Right lobe of liver (tissue), 6 donors: ENCODE data around the gene DOCK1. TPM values are rescaled to one million over a fixed set of nuclear protein-coding genes. Genes with fewer than 3 reads are reported as not detected.

Experiments
- ATAC-seq, 4 donors: fragments of 200-7000 bp; cut with Tn5 transposase; one replicate each; pipeline ENCODE4 v1.9.1; 2020; ENCODE audit warnings: mild to moderate bottlenecking in 4 of 4, moderate library complexity in 4 of 4
- DNase-seq, 3 donors: peaks; one replicate each; pipeline ENCODE4 v3.0.0-alpha.2; 2020
- H3K27ac ChIP-seq, 3 donors: fragments of 200-600 bp; one replicate each; pipeline ENCODE4 v1.8.0; 2022
- H3K27me3 ChIP-seq, 2 donors: fragments of 200-600 bp; one replicate each; pipeline ENCODE4 v1.8.0; 2022
- H3K36me3 ChIP-seq, 4 donors: fragments of 200-600 bp; sonication (generic) in 1 of 4; one replicate each; pipeline versions ENCODE4 v1.5.1 to v1.8.0; 2017 to 2022; ENCODE audit warnings: control low read depth in 1 of 4
- H3K4me1 ChIP-seq, 4 donors: fragments of 200-600 bp; sonication (generic) in 1 of 4; one replicate each; pipeline versions ENCODE4 v1.5.1 to v1.8.0; 2017 to 2022; ENCODE audit warnings: control low read depth in 1 of 4
- H3K4me3 ChIP-seq, 3 donors: fragments of 200-600 bp; one replicate each; pipeline ENCODE4 v1.8.0; 2022
- H3K9me3 ChIP-seq, 4 donors: fragments of 200-600 bp; sonication (generic) in 1 of 4; one replicate each; pipeline versions ENCODE4 v1.5.1 to v1.8.0; 2017 to 2022; ENCODE audit warnings: control low read depth in 1 of 4
- POLR2A ChIP-seq: fragments of 450-650 bp; IDR thresholded peaks from one replicate; pipeline ENCODE4 v1.6.1; 2017; ENCODE audit warnings: antibody characterized with exemption, mild to moderate bottlenecking
- WGBS: methylation state at CpG from one replicate; pipeline ENCODE4 v1.1.6; 2018; ENCODE audit warnings: low coverage, low lambda C conversion rate; ENCODE audit not compliant: insufficient coverage; ENCODE audit errors: missing lambda C conversion rate; 5-methylcytosine and 5-hydroxymethylcytosine counted together
- intact Hi-C, 2 donors: fragments of 100-400 bp; cut with DNase I; formaldehyde crosslinking; loops; one replicate each; pipeline versions ENCODE4 v1.11.2 to v1.14.1; 2022
- total RNA-seq, 6 experiments: library from RNA; depleted of rRNA in 2 of 6; stranded (reverse); fragments of >200 nt in 2 of 6; fragmentation: NEBNext Ultra II Directional in 3 of 6; extraction: Animal tissue kit (Norgen Biotek cat#: 25700) in 3 of 6; gene quantifications; one replicate each; pipeline versions ENCODE4 v1.1.0 to v1.2.4, GENCODE V29; 2016 to 2023
- TF ChIP-seq, protein P1 (sequence below), 4 donors: fragments of 200-600 bp in 3 of 4; fragments of 450-650 bp in 1 of 4; IDR thresholded peaks; one replicate each; pipeline versions ENCODE4 v1.5.1 to v1.8.0; 2016 to 2022; ENCODE audit warnings: antibody characterized with exemption in 4 of 4, mild to moderate bottlenecking in 2 of 4
- donor health status: DM: no; HTN: yes; CAD: no.
- donor health status: DM: no; HTN: no; CAD: no.
- donor health status: DM: no; HTN: no; CAD: no.
- donor health status: DM: no; HTN: yes; CAD: no.
- donor health status: DM: no; HTN: yes; CAD: no.

Gene DOCK1
- total RNA-seq, 6 experiments from 2014 or later: 13.8 to 17.8 (median 14.6) TPM

- no peaks in the 10 kb centered on the region for H3K4me1 ChIP-seq
- ATAC-seq (no peak), DNase-seq (no peak)
- H3K4me3 ChIP-seq: no peak overlapping the region
- H3K27me3 ChIP-seq: no peaks in the 10 kb centered on the region
- 70% methylated on average over 2 of the region's 5 CpGs for WGBS
- no peak overlapping the region for H3K27ac ChIP-seq
- intact Hi-C loops: no loop called here
- TF ChIP-seq POLR2A: no peak
- TF ChIP-seq, protein P1, sequence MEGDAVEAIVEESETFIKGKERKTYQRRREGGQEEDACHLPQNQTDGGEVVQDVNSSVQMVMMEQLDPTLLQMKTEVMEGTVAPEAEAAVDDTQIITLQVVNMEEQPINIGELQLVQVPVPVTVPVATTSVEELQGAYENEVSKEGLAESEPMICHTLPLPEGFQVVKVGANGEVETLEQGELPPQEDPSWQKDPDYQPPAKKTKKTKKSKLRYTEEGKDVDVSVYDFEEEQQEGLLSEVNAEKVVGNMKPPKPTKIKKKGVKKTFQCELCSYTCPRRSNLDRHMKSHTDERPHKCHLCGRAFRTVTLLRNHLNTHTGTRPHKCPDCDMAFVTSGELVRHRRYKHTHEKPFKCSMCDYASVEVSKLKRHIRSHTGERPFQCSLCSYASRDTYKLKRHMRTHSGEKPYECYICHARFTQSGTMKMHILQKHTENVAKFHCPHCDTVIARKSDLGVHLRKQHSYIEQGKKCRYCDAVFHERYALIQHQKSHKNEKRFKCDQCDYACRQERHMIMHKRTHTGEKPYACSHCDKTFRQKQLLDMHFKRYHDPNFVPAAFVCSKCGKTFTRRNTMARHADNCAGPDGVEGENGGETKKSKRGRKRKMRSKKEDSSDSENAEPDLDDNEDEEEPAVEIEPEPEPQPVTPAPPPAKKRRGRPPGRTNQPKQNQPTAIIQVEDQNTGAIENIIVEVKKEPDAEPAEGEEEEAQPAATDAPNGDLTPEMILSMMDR (IDR thresholded peaks at IDR 0.05): no peak
- peaks cover 0 to 6% (median 0%) of the 10 kb centered on the region in 4 donors for H3K36me3 ChIP-seq
- H3K9me3 ChIP-seq: no peaks in the 10 kb centered on the region
These were observed 469.7 kb downstream of the DOCK1 start for GRCh38 chr10:127374901-127375300.

GRCh38 chr10:127375461-127375860, 470.2 kb downstream of the DOCK1 start:
- WGBS: 75% methylated on average over 3 of the region's 3 CpGs
- Histone ChIP-seq H3K4me1 (no peaks in the 10 kb centered on the region), H3K27ac (no peak overlapping the region), H3K4me3 (no peak overlapping the region), H3K36me3 (peaks cover 0 to 6% (median 0%) of the 10 kb centered on the region in 4 donors), H3K27me3 (no peaks in the 10 kb centered on the region), H3K9me3 (no peaks in the 10 kb centered on the region)
- TF ChIP-seq POLR2A: no peak
- TF ChIP-seq, protein P1 (IDR thresholded peaks at IDR 0.05): no peak
- intact Hi-C loops: no loop called here
- no peak for DNase-seq
- ATAC-seq: no peak

GRCh38 chr10:127376071-127376470, 470.8 kb downstream of the DOCK1 start:
- 84% methylated on average over 2 of the region's 2 CpGs for WGBS
- peaks cover 0 to 8% (median 0%) of the 10 kb centered on the region in 4 donors for H3K36me3 ChIP-seq
- H3K4me1 ChIP-seq: no peaks in the 10 kb centered on the region
- TF ChIP-seq POLR2A: no peak
- no peak for DNase-seq
- H3K27ac ChIP-seq: no peak overlapping the region
- no peak for ATAC-seq
- no peaks in the 10 kb centered on the region for H3K9me3 ChIP-seq
- no peaks in the 10 kb centered on the region for H3K27me3 ChIP-seq
- no peak overlapping the region for H3K4me3 ChIP-seq
- intact Hi-C loops: no loop called here

- intact Hi-C loops: no loop called here
- 96% methylated on average over 5 of the region's 5 CpGs for WGBS
- H3K4me3 ChIP-seq: no peak overlapping the region
- no peak for ATAC-seq
- TF ChIP-seq, protein P1 (IDR thresholded peaks at IDR 0.05): no peak
- no peak for TF ChIP-seq POLR2A
- H3K36me3 ChIP-seq: peaks cover 0 to 13% (median 0%) of the 10 kb centered on the region in 4 donors
- no peaks in the 10 kb centered on the region for H3K4me1 ChIP-seq
- H3K9me3 ChIP-seq: no peaks in the 10 kb centered on the region
- no peaks in the 10 kb centered on the region for H3K27me3 ChIP-seq
- H3K27ac ChIP-seq: no peak overlapping the region
- no peak for DNase-seq
These were observed 473.4 kb downstream of the DOCK1 start for GRCh38 chr10:127378628-127379027.

DNA sequence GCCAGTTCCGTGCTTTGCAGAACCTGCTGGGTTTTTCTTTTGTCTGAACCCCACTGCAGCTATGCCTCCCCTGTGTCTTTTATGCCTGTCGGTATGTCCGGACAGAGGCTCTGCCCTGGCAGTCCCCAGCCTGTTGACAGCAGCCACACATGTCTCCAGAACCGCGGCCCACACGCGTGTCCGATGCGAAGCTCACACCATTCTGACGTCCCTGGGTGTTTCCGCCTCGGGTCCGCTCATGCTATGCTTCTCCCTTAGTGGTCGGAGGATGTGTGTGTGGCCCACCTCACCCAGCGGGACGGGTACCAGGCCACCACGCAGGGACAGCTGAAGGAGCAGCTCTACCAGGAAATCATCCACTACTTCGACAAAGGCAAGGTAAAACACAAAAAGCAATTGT, 479.3 kb downstream of the DOCK1 start:
- intact Hi-C loops: no loop called here
- ATAC-seq (no peak), DNase-seq (no peak)
- Histone ChIP-seq H3K27me3 (no peaks in the 10 kb centered on the region), H3K27ac (no peak overlapping the region), H3K9me3 (no peaks in the 10 kb centered on the region), H3K4me1 (no peaks in the 10 kb centered on the region), H3K36me3 (peaks cover 0 to 7% (median 0%) of the 10 kb centered on the region in 4 donors), H3K4me3 (no peak overlapping the region)
- WGBS: 90% methylated on average over 4 of the region's 18 CpGs
- TF ChIP-seq, protein P1 (IDR thresholded peaks at IDR 0.05): no peak
